CD4-positive, alpha-beta T cell treated with Interleukin-2 at 100 ng/mL for 4 hours (primary cell): Measurements from ENCODE around the gene CPAMD8.

Experiments
- DNase-seq: peaks from one replicate; pipeline ENCODE4 v3.0.0-alpha.2; 2020; ENCODE audit warnings: low spot score

Gene CPAMD8

DNA sequence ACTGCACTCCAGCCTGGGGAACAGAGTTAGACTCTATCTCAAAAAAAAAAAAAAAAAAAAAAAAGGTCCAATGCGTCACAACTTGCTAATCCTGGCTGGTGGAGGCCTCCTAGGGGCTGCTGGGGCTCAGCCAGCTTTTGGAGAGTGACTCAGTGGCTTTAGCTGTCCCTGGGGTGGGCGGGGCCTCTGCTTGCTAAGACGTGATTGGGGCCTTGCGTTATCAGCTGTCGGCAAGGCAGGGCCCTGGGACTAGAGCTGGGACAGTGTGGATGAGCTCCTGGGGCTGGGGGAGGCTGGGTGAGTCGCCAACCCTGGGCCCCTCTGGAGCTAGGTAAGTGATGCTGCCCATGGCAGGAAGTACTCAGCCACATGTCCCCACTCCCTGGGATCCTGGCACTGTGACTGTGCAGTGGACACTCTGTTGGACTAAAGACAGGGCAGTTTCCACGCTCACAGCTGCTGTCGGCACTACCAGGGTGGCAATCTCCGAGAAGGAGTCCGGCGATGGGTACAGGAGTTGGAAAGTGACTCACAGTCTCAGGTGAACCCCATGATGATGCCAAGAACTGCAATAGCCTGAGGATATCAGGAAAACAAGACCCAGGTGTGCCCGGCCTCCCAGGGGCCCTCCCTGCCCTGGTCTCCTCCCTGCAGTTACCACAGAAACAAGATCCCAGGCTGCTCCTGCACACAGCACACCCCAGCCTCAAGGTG, 105.6 kb downstream of the CPAMD8 start:
- DNase-seq = no peak

DNA sequence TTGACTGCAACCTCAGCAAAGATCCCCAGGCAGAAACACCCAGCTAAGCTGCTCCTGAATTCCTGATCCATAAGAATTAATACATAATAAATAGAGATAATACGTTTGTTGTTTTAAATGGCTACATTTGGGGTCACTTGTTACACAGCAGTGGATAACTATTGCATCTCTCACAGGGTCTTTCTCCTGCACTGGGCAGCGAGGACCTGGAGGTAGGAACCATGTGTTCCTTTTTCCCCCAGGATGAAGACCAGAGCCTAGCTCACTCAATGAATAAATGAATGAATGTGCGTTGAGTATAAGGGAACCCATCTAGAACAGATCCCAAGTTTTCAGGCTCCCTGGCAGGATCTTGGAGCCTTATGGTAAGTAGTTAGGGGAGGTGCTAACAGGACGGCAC, 107.1 kb downstream of the CPAMD8 start:
- DNase-seq = no peak

DNA sequence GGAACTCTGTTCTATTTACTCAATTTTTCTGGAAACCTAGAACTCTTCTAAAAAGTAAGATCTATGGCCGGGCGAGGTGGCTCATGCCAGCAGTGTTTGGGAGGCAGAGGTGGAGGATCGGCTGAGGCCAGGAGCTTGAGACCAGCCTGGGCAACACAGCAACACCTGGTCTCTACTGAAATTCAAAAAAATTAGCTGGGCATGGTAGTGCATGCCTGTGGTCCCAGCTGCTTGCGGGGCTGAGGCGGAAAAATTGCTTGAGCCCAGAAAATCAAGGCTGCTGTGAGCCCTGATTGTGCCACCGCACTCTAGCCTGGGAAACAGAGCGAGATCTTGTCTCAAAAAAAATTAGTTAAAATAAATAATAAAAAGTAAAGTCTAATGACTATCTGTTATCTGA, 109.2 kb downstream of the CPAMD8 start:
- DNase-seq = no peak

DNA sequence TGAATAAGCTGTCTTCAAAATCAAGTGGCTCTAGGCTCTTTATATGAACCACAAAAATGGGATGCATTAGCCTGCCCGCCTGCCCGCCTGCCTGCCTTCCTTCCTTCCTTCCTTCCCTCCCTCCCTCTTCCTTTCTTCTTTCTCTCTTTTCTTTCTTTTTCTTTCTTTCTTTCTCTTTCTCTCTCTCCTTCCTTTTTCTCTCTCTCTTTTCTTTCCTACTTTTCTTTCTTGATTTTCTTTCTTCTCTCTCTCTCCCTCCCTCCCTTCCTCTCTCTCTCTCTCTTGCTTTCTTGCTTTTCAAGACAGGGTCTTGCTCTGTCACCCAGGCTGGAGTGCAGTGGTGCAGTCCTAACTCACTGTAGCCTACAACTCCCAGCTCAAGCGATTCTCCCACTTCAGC, 110.9 kb downstream of the CPAMD8 start:
- no peak for DNase-seq

DNA sequence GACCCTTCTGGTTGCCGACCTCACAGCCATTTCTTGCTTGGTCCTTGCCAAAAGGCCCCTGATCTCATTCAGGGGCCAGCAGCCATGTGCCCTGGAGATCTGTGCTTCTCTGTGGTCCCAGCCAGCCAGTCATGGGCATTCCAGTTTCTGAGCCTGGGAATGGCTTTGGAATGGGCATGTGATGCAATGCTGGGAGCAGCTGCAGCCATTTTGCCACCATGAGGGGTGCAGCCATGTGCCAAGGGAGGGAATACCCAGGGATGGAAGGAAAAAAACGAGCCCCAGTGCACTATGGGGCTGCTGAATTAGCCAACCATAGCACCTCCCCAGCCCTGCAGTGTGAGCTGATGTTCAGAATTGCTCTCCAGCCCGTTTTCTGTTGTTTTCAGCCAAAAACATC, 111.5 kb downstream of the CPAMD8 start:
- no peak for DNase-seq

DNA sequence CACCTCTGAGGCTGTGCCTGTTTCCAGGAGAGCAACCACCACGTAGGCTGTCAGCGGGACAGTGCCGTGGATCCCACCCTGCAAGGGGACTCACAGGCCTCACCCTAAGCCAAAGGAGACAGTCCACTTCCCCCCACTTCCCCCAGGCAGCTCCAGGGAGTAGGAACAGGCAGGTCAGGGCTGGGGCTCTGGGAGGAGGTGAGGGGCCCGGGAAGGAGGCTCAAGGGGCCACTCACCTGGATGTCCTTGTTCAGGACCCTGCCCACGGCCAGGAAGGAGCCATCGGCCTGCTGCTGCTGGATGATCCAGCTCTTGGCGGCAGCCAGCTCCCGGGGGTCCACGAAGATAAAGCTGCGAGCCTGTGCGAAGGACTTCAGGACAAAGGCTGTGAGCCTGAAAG, 112.2 kb downstream of the CPAMD8 start:
- DNase-seq = no peak

DNA sequence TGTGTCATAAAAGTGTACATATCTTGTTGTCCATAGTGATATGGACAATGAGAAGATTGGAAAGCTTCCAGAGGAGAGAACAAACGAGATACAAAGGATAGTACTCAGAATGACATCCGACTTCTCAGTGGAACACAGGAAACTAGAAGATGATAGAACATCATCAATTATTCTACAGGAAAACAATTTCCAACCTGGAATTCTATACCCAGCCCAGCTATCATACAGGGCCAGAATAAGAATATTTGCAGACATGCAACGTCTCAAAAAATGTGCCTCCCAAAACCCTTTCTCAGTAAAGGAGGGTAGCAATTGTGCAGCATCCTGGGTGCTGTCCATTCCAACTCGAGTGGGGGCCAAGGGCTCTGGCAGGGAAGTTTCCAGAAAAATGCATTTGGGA, 113.8 kb downstream of the CPAMD8 start:
- DNase-seq = no peak

DNA sequence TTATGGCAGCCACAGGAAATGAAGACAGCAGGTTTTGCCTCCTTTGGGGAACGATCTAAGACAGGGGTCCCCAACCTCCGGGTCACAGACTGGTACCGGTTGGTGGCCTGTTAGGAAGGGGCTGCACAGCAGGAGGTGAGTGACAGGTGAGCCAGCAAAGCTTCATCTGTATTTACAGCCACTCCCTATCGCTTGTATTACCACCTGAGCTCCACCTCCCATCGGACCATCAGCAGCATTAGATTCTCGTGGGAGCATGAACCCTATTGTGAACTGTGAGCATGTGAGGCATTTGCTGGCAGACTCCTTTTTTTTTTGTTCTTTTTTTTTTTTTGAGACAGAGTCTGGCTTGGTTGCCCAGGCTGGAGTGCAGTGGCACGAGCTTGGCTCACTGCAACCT, 115.6 kb downstream of the CPAMD8 start:
- no peak for DNase-seq

DNA sequence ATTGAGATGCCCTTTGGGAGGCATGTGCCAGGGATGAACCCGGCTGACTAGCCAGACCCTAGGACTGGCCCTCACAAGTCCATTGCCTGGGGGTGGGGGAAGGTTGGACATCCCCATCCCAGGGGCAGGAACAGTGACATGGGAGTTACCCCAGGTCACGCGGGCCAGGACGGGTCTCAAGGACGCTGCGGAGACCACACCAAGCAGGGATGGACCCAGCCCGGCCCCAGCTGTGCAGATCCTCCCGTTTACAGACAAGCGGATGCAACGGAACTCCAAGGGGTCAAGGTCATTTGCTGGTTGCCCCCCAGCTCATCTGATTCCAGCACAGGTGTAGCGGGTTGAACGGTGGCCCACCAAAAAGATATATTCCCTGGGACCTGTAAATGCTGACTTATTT, 117.9 kb downstream of the CPAMD8 start:
- no peak for DNase-seq

DNA sequence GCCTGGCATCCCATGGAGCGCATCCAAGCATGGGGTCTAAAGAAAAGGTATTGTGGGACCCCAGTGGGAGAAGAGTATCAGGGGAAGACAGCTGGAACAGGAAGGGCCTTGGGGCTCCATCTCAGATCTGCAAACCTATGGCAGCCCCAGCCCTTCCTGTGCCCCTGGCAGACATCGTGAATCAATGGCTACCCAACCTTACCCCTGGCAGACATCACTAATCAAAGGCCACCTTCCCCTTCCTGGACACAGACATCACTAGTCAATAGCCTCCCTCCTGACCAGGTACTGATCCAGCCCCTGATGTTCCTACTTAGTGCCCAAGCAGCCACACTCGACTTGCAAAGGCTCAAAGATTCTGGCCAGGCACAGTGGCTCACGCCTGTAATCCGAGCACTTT, 122.0 kb downstream of the CPAMD8 start:
- DNase-seq = no peak

DNA sequence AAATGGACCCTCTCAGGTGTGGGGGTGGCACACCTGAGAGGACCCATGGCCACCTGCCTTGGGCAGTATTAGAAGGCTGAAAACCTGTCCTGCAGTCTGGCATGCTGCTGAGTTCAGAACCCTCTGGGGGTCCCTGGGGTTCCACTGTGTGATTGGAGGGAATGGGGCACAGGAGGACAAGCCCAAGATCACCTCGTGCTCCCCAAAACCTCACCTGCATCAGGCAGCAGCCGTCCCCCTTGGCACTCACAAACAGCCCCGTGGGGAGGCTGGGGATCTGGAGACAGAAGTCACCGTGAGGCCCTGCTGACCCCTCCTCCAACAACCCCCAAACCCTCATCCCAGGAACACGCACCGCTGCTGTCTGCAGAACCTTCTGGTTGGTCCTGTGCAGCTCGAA, 123.3 kb downstream of the CPAMD8 start:
- no peak for DNase-seq

DNA sequence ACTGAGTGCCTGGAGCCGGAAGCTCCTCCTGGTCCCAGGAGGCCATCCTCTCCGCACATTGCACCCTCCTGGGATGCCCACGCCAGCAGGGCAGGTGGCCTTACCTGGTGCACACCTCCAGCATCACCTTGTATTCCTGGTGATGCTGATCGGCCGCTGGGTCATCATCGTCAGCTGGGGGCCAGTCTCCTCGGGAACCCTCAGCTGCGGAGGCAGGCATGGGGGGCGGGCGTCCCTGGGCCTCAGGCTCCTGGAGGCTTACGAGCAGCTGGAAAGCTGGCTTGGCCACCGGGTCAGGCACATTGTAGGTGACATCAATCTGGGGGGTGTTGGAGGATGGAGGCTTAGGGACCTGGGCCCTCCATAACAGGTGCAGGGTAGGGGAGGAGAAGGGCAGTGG, 124.1 kb downstream of the CPAMD8 start:
- DNase-seq = no peak

DNA sequence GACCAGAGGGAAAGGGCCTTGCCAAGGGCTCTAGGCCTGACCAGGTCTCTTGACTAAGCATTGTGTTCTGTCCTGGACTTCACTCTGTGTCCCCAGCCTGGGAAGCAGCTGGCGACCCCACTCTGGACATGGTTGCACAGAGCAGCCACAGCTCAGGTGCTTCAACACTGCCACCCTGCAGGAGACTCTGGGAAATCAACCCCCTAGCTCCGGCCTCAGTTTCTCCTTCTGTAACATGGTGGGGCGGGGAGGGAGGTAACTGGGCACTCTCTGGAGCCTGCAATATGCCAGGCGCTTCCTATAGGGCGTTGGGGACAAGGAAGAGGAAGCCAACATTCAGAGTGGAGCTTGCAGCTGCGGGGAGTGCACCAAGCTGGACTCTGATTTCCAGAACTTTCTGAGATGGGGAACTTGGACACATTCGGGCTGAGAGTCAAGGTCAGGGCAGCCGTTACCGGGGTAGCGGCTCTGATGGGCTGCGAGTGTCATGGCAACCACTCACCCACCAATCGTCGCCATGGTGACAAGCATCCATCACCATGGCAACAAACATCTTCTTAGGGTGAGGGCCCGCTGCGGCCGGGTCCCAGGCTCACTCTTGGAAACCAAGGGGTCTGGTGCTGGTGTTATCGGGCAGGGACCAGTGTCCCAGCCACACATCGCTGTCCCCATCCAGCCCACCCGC, 125.0 kb downstream of the CPAMD8 start:
- no peak for DNase-seq

DNA sequence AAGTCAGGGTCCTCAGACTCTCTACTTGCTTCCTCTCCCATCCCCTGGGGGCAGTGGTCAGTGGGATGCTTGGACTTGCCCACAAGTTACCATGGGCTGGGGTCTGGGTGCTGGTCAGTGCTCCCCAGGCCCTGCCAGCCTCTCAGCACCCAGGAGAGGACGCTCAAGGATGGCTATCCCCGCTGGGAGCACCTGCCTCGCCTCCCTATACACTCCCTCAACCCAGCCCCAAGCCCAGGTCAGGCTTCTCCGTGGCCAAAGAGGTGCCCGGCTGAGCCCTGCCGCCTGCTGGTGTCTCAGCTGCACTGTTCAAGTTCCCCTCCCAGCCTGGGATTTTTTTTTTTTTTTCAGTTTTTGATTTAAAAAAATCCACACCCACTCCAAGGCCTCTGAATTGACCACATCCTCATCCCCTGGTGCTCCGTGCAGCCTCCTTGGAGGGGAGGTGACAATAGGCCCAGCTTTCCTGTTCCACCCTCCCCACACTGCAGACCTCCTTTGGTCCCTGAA, 127.0 kb downstream of the CPAMD8 start:
- no peak for DNase-seq

DNA sequence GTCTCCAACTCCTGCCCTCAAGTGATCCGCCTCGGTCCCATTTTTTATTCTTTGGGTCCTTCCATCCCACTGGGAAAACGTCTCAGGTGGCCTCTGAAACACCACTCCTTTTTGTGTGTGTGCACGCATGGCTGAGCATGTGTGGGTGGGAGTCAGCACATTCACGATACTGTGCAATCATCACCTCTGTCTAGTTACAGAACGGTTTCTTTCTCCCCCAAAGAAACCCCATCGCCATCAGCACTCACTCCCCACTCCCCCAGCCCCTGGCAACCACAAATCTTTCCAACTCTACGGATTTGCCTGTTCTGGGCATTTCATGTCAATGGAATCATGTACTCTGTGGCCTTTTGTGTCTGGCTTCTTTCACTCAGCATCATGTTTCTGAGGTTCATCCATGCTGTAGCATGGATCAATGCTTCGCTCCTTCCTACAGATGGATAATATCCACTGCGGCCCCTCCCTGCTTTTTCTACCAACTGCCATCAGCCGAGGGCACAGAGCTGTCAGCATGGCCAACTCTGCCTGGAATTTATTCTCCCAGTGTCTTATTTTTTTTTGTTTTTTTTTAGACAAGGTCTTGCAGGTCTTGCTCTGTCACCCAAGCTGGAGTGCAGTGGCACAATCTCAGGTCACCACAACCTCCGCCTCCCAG, 128.1 kb downstream of the CPAMD8 start:
- DNase-seq = no peak

DNA sequence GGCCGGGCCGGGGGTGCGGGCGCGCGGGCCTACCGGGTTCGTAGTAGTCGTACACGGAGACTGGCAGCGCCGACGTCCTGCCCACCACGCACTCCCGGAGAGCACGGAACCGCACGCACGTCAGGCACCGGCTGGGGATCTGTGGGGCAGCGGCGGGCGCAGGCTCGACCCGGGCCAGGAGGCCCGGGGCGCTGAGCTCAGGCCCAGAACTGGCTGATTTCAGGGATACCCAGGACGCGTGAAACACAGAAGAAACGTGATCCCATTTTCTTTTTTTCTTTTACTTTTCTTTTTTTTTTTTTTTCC, 128.8 kb downstream of the CPAMD8 start:
- DNase-seq = no peak

DNA sequence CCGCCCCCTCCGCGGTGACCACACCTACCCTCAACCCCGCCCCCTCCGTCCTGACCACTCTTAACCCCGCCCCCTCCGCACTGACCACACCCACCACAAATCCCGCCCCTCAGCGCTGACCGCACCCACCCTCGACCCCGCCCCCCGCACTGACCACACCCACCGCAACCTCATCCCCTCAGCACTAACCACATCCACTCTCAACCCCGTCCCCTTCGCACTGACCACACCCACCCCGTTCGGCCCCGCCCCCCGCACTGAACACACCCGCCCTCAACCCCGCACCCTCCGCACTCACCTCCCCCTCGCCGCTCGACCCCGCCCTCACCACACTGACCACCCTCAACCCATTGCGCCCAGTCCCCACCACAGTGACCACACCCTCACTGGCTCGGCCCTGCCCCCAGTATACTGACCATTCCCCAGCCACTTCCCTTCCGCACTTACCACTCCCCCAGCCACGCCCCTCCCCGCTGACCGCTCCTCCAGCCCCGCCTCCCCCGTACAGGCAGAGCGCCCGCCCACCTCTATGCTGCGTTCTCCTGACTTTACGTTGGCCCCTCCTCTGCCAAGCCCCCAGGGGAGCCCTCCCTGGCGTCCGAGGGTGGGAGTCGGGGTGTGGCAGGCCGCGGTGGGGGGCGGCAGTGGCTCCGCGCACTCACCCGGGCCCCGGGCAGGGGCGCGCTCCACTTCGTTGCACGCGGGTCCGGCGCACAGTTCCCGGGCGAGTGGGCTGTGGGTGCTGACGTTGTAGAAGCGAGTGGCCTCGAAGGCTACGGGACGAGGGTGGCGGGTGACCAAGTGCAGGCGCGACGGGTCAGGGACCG, 129.4 kb downstream of the CPAMD8 start:
- peak; percentile 66 for DNase-seq

DNA sequence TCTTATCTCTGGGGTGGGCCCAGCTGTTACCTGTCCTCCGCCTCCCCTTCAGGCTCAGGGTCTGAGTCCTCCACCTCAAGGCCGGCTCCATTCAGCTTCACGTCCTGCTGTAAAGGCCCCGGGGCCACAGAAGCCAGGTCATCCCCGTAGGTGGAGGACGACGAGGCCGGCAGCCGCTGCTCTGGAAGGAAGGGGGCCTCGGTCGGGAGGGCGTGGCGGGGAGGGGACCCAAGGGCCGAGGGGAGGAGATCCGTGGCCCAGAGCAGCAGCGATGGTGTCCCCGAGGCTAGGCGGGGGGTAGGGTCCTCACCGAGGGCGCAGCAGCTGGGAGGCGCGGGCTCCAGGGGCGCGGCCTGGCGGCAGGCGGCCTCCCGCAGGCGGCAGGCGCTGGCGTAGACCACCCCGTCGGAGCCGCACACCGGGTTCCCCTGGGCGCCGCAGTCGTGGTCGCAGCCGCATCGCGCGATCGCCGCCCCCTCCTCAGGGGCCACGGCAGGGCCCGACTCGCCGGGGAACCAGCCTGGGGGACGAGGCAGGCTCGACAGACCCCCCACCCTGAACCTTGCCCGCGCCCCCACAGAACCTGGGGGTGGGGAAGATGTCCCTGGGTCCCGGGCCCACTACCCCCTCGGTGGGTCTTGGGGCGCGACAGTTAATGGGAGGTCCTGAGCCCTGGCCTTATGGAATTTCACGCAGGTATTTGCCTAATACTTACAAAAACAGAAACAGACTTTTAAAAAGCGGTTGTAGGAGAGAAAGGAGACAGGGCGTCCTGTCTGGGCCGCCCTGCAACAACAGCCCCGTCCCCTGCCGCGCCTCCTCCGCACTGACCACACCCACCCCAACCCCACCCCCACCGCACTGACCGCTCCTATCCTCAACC, 130.2 kb downstream of the CPAMD8 start:
- DNase-seq = no peak

DNA sequence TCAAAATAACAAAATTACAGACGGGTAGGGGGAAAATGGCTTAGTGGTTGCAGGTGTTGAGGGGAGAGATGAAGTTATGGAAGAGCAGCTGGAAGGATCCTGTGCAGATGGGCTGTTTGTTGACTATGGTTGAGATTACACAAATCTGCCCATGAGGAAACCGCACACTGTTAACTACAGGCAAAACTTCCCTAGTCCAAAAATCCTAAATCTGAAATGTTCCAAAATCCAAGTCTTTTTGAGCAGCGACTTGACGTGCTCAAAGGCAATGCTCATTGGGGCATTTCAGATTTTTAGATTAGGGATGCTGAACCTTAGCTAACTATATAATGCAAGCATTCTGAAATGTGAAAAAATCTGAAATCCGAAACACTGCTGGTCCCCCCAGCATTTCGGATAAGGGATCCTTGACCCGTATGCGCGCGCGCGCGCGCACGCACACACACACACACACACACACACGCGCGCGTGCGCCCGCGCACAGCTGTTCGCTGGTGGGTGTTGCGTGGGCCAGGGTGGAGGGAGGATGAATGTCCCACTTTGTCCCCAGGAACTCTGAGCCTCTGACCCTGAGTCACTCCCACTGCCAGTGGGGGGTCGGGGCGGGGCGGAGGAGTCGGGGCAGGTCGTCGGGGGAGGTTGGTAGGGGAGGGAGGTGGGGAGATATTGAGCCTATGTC, 131.0 kb downstream of the CPAMD8 start:
- DNase-seq = no peak

DNA sequence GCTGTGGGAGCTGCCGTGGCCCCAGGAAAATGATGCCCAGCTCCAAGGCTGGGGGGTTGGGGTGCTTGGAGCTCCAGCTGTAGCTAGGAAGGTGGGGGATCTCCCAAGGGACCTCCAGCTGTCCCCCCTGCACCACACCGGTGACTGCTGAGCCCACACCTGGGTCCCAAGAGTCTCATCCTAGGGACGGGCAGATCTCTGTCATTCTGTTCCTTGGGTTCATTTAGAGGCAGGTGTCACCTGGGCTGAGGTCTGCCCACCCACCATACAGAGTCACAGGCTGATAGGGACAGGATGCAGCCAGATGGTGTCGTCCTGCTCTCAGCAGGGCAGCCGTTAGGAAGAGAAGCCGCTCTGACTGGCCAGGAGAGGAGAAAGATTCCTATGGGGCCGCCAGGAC, 132.5 kb downstream of the CPAMD8 start:
- DNase-seq = no peak

DNA sequence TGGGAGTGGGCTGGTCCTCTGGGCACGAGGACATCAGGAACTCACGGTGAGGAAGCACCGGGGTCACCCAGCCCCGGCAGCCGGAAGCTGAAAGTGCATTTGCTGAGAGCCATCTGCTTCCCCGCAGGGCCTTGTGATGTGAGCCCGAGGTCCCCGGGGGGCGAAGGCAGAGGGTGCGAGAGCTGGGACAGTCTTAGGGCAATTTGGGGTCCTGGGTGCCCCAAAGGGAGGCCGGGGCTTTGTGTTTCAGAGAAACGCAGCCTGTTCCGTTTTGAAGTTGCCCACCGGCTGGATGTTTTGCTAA, 133.0 kb downstream of the CPAMD8 start:
- no peak for DNase-seq
